HepG2 (cell line): Measurements from ENCODE around the gene HRH3. TPM values are rescaled to one million over a fixed set of nuclear protein-coding genes. Genes with fewer than 3 reads are reported as not detected.
A peak's percentile ranks its signal among the peaks of the same experiment; 100 is the strongest.

Experiments
- ATAC-seq: fragments of 200-7000 bp; cut with Tn5 transposase; 3 replicates; pipeline ENCODE4 v1.9.1; 2020; ENCODE audit warnings: mild to moderate bottlenecking, moderate library complexity
- BruUV-seq: library from RNA; stranded (reverse); fragments of 400-500 nt; replicated peaks from 2 replicates; lab custom pipeline; 2021; lab: Mats Ljungman, UMichigan
- CTCF ChIA-PET: fragments of 300-600 bp; formaldehyde crosslinking; extraction: SDS; loops from one replicate; lab custom pipeline; 2021; ENCODE audit warnings: low total read pairs, inconsistent platforms, low intra/inter-chr PET ratio; lab: Yijun Ruan, JAX
- POLR2A ChIA-PET: fragments of 350-600 bp; sonication (Branson Sonifier 250); formaldehyde crosslinking; loops from one replicate; lab custom pipeline; 2020; ENCODE audit warnings: antibody characterized with exemption, inconsistent platforms; lab: Yijun Ruan, JAX
- DNase-seq: peaks from one replicate; pipeline ENCODE4 v3.0.0-alpha.2; 2015; ENCODE audit warnings: low spot score
- FAIRE-seq: peaks from 3 replicates; lab custom pipeline; 2011; peaks lifted over from hg19 to GRCh38; lab: Jason Lieb, UNC
- H2AFZ ChIP-seq: one replicate; pipeline ENCODE4 v1.6.1; 2011; ENCODE audit warnings: low read length, inconsistent platforms
- H3K27ac ChIP-seq: fragments of 300-600 bp; 3 replicates; pipeline ENCODE4 v1.8.0; 2011; ENCODE audit warnings: mixed run types, mild to moderate bottlenecking, mixed read lengths, low read length, inconsistent platforms; ENCODE audit not compliant: insufficient read depth; ENCODE audit errors: extremely low read length
- H3K27me3 ChIP-seq, 2 experiments: fragments of 200-600 bp in 1 of 2; 2 replicates in 1 of 2; 3 replicates in 1 of 2; pipeline versions ENCODE4 v1.6.0 to v1.8.0; 2011; ENCODE audit warnings: low read length in 2 of 2, mild to moderate bottlenecking in 2 of 2, moderate library complexity in 2 of 2, inconsistent platforms in 1 of 2; ENCODE audit not compliant: insufficient read depth in 2 of 2, control insufficient read depth in 1 of 2
- H3K36me3 ChIP-seq, 2 experiments: fragments of 200-600 bp in 1 of 2; replicated peaks in 1 of 2; 2 replicates in 1 of 2; 3 replicates in 1 of 2; pipeline versions ENCODE4 v1.5.1 to v1.8.0; 2011; ENCODE audit warnings: low read length in 2 of 2, inconsistent platforms in 1 of 2; ENCODE audit not compliant: insufficient read depth in 2 of 2, control insufficient read depth in 1 of 2
- H3K4me1 ChIP-seq: 2 replicates; pipeline ENCODE4 v1.5.1; 2012; ENCODE audit warnings: low read length, inconsistent platforms; ENCODE audit not compliant: insufficient read depth
- H3K4me2 ChIP-seq: 2 replicates; pipeline ENCODE4 v1.6.0; 2011; ENCODE audit warnings: low read depth, low read length, inconsistent platforms
- H3K4me3 ChIP-seq, 3 experiments: fragments of 200-600 bp in 1 of 3; sonication (generic), shearing (Covaris generic) in 1 of 3; replicated peaks in 1 of 3; 2 replicates each; pipeline ENCODE4 v1.5.1; 2011 to 2016; ENCODE audit warnings: low read length in 3 of 3, inconsistent platforms in 2 of 3, low read depth in 2 of 3, mild to moderate bottlenecking in 2 of 3, control low read depth in 1 of 3, mixed read lengths in 1 of 3; ENCODE audit not compliant: insufficient read depth in 1 of 3
- H3K79me2 ChIP-seq: one replicate; pipeline ENCODE4 v1.6.1; 2011; ENCODE audit warnings: low read length, inconsistent platforms; ENCODE audit not compliant: insufficient read depth
- H3K9ac ChIP-seq: 2 replicates; pipeline ENCODE4 v1.6.0; 2011; ENCODE audit warnings: mild to moderate bottlenecking, low read depth, low read length, inconsistent platforms; ENCODE audit not compliant: insufficient read depth
- H3K9me3 ChIP-seq: 2 replicates; pipeline ENCODE4 v1.5.1; 2012; ENCODE audit warnings: mild to moderate bottlenecking, low read length
- H4K20me1 ChIP-seq: 2 replicates; pipeline ENCODE4 v1.6.0; 2011; ENCODE audit warnings: inconsistent platforms, mild to moderate bottlenecking, low read length, moderate library complexity; ENCODE audit not compliant: insufficient read depth
- GABPB1 ChIP-seq: IDR thresholded peaks from 2 replicates; pipeline ENCODE4 v1.6.1; 2016; ENCODE audit warnings: mild to moderate bottlenecking, missing genetic modification reagents, moderate library complexity, missing compliant biosample characterization
- GATAD1 ChIP-seq: IDR thresholded peaks from 2 replicates; pipeline ENCODE4 v1.6.1; 2016; ENCODE audit warnings: missing genetic modification reagents, missing compliant biosample characterization
- GMEB1 ChIP-seq: sonication (generic); formaldehyde crosslinking; IDR thresholded peaks from 2 replicates; pipeline ENCODE4 v1.5.1; 2020; ENCODE audit warnings: missing genetic modification reagents, mild to moderate bottlenecking, borderline replicate concordance
- HIC2 ChIP-seq: sonication (generic); formaldehyde crosslinking; IDR thresholded peaks from 2 replicates; pipeline ENCODE4 v1.9.0; 2022; ENCODE audit warnings: low read depth, missing genetic modification reagents
- HIVEP1 ChIP-seq: sonication (generic); formaldehyde crosslinking; IDR thresholded peaks from 2 replicates; pipeline ENCODE4 v1.4.0; 2020; ENCODE audit warnings: mild to moderate bottlenecking, missing genetic modification reagents
- HMGXB4 ChIP-seq, 2 experiments: sonication (generic) in 1 of 2; formaldehyde crosslinking in 1 of 2; IDR thresholded peaks; 2 replicates each; pipeline versions ENCODE4 v1.4.0 to v1.6.1; 2018 to 2020; ENCODE audit warnings: missing genetic modification reagents in 2 of 2, borderline replicate concordance in 1 of 2, low read depth in 1 of 2, mild to moderate bottlenecking in 1 of 2, missing biosample characterization in 1 of 2
- NCOR1 ChIP-seq: fragments of 200-600 bp; sonication (generic); IDR thresholded peaks from 2 replicates; pipeline ENCODE4 v1.7.0; 2017; ENCODE audit warnings: antibody characterized with exemption, low read length, borderline replicate concordance
- SNAPC4 ChIP-seq: sonication (generic); formaldehyde crosslinking; IDR thresholded peaks from 2 replicates; pipeline ENCODE4 v1.4.0; 2020; ENCODE audit warnings: mild to moderate bottlenecking, missing genetic modification reagents
- ZNF33A ChIP-seq: sonication (generic); formaldehyde crosslinking; IDR thresholded peaks from 2 replicates; pipeline ENCODE4 v1.5.1; 2020; ENCODE audit warnings: missing genetic modification reagents, mild to moderate bottlenecking, moderate library complexity, borderline replicate concordance
- ZNF629 ChIP-seq: sonication (generic); formaldehyde crosslinking; conservative IDR thresholded peaks from 2 replicates; pipeline ENCODE4 v1.5.0; 2020; ENCODE audit warnings: missing genetic modification reagents
- ZNF768 ChIP-seq: sonication (generic); formaldehyde crosslinking; IDR thresholded peaks from 2 replicates; pipeline ENCODE4 v1.4.0; 2020; ENCODE audit warnings: missing genetic modification reagents
- WGBS: methylation state at CpG from one replicate; pipeline ENCODE4 v1.1.6; 2017; ENCODE audit warnings: low lambda C conversion rate; 5-methylcytosine and 5-hydroxymethylcytosine counted together
- in situ Hi-C: cut with HindIII; loops from 2 replicates; pipeline ENCODE4 v1.10.0; 2017; ENCODE audit warnings: low pct_unique_long_range_greater_than_20kb; ENCODE audit not compliant: extremely low pct_ligation_motif_present
- intact Hi-C: fragments of 100-400 bp; cut with micrococcal nuclease; formaldehyde crosslinking; loops from one replicate; pipeline ENCODE4 v1.10.0; 2022; ENCODE audit not compliant: unreplicated experiment
- polyA plus RNA-seq, 8 experiments: library from polyadenylated mRNA; depleted of rRNA in 3 of 8; stranded (reverse) in 7 of 8; unstranded in 1 of 8; fragments of >200 nt; fragmentation: Illumina TruSeq in 4 of 8; extraction: Trizol in 4 of 8; gene quantifications; 2 replicates each; pipeline versions ENCODE4 v1.2.1 to v1.2.3, GENCODE V29; 2011 to 2016; ENCODE audit warnings: low read depth in 4 of 8, missing spikeins in 1 of 8, mixed read lengths in 1 of 8; ENCODE audit not compliant: insufficient read depth in 1 of 8
- total RNA-seq, 5 experiments: library from RNA; depleted of rRNA; stranded (reverse); fragments of >200 nt; fragmentation: Illumina TruSeq; extraction: Trizol; gene quantifications; 2 replicates each; pipeline ENCODE4 v1.2.3, GENCODE V29; 2016; ENCODE audit warnings: low read depth in 1 of 5

Gene HRH3
- total and polyA plus RNA-seq, 2 of the 13 experiments (the other 11 are each of a cell fraction or from before 2014, with no cell fraction given) = 0.18 TPM; not detected in 1

GRCh38 chr20:62211216-62211615 is 8.9 kb downstream of the HRH3 start (continued):
- no peak for TF ChIP-seq GMEB1 (CRISPR knock-in tag)
- TF ChIP-seq GATAD1 = no peak

GRCh38 chr20:62210496-62210855 is 9.6 kb downstream of the HRH3 start:
- peak overlapping the region in 1 of 3 experiments; percentile 21; a peak in 1 of 6 replicates for H3K4me3 ChIP-seq
- POLR2A ChIA-PET = no interaction called here
- intact Hi-C loops = no loop called here
- no peaks in the 10 kb centered on the region for H3K36me3 ChIP-seq
- BruUV-seq = no TSS peak
- WGBS = 26% methylated on average over 19 of the region's 21 CpGs
- DNase-seq (no peak), ATAC-seq (peak; percentile 19), FAIRE-seq (no peak)
- no peak overlapping the region for H2AFZ ChIP-seq
- no peaks in the 10 kb centered on the region for H3K9me3 ChIP-seq
- H3K4me2 ChIP-seq = peak overlapping the region; percentile 53; the same call in 1 of the 2 replicates
- in situ Hi-C loops = no loop called here
- no peaks in the 10 kb centered on the region for H3K79me2 ChIP-seq
- H3K9ac ChIP-seq = no peak overlapping the region
- peaks cover 32 to 51% of the 10 kb centered on the region in 2 experiments for H3K27me3 ChIP-seq
- H4K20me1 ChIP-seq = no peaks in the 10 kb centered on the region; the same call in 1 of the 2 replicates
- peaks cover 18% of the 10 kb centered on the region for H3K4me1 ChIP-seq
- H3K27ac ChIP-seq = no peak overlapping the region
- CTCF ChIA-PET = interaction anchor here (1.6 kb wide), 1 partner anchor 199 kb away, joined by 3 read pairs; no protein-coding TSS in a partner anchor
- TF ChIP-seq HIVEP1 (CRISPR knock-in tag) = 0 out of 2 replicates have a peak, but pooled peaks have one; percentile 28
- no peak for TF ChIP-seq NCOR1
- TF ChIP-seq GABPB1 = peak; percentile 19; the same call in 1 of the 2 replicates
- no peak for TF ChIP-seq HIC2 (CRISPR knock-in tag)
- 0 out of 2 replicates have a peak, but pooled peaks have one; percentile 43 for TF ChIP-seq ZNF629 (CRISPR knock-in tag)
- TF ChIP-seq SNAPC4 (CRISPR knock-in tag) = no peak
- no peak for TF ChIP-seq ZNF33A (CRISPR knock-in tag)
- TF ChIP-seq HMGXB4 (CRISPR knock-in tag; IDR thresholded peaks at IDR 0.05; ENCODE audit: borderline replicate concordance in 1 of 2, low read depth in 1 of 2) = 0 out of 4 replicates have a peak, but pooled peaks of 1 of the 2 experiments have one; percentile 14
- TF ChIP-seq ZNF768 (CRISPR knock-in tag) = peak; percentile 8; the same call in 1 of the 2 replicates
